GM18861 (cell line): Measurements from ENCODE around the gene CRISPLD2.

Experiments
- ATAC-seq: cut with Tn5 transposase; IDR thresholded peaks from one replicate; pipeline ENCODE4 v1.9.1; 2021; ENCODE audit not compliant: unreplicated experiment

Gene CRISPLD2

GRCh38 chr16:84907051-84907450 lies 87.3 kb downstream of the CRISPLD2 start:
- no peak for ATAC-seq

- no peak for ATAC-seq
Measured at GRCh38 chr16:84907575-84907974, 87.8 kb downstream of the CRISPLD2 start.

GRCh38 chr16:84909476-84910085 lies 89.8 kb downstream of the CRISPLD2 start:
- no peak for ATAC-seq

- ATAC-seq, result no peak
Measured at GRCh38 chr16:84911486-84912216, 91.9 kb downstream of the CRISPLD2 start.

GRCh38 chr16:84913315-84913714 lies 93.5 kb downstream of the CRISPLD2 start:
- ATAC-seq, result no peak

GRCh38 chr16:84914273-84914672 lies 94.5 kb downstream of the CRISPLD2 start:
- no peak for ATAC-seq

- no peak for ATAC-seq
Measured at GRCh38 chr16:84916178-84916577, 96.4 kb downstream of the CRISPLD2 start.

GRCh38 chr16:84916850-84917249 lies 97.1 kb downstream of the CRISPLD2 start:
- no peak for ATAC-seq

- no peak for ATAC-seq
Measured at GRCh38 chr16:84917492-84917891, 97.7 kb downstream of the CRISPLD2 start.

- no peak for ATAC-seq
Measured at GRCh38 chr16:84918006-84918909, 98.5 kb downstream of the CRISPLD2 start.

- no peak for ATAC-seq
Measured at GRCh38 chr16:84919269-84919668, 99.5 kb downstream of the CRISPLD2 start.

GRCh38 chr16:84919708-84920107 lies 99.9 kb downstream of the CRISPLD2 start:
- ATAC-seq, result no peak

- no peak for ATAC-seq
Measured at GRCh38 chr16:84920333-84920732, 100.5 kb downstream of the CRISPLD2 start.

- no peak for ATAC-seq
Measured at GRCh38 chr16:84922351-84923120, 102.8 kb downstream of the CRISPLD2 start.

- ATAC-seq, result no peak
Measured at GRCh38 chr16:84924331-84925091, 104.7 kb downstream of the CRISPLD2 start.

GRCh38 chr16:84925092-84925772 lies 105.4 kb downstream of the CRISPLD2 start:
- ATAC-seq, result no peak

GRCh38 chr16:84925773-84926372 lies 106.1 kb downstream of the CRISPLD2 start:
- no peak for ATAC-seq

GRCh38 chr16:84926462-84926861 lies 106.7 kb downstream of the CRISPLD2 start:
- no peak for ATAC-seq
